Measurements from ENCODE around the gene TEN1.
"Not testable (repeated sequence)": the region's sequence is repeated elsewhere in the genome, so short reads cannot be mapped to it uniquely, and the experiment has no call there.

TEN1 gene

GRCh38 chr17:75978938-75979704, at the start of gene TEN1, which contains the start of gene ACOX1:
TSS of gene TEN1 (plus strand) at chr17:75979240. CDS start at chr17:75986193, 6,953 bp downstream.
TSS of gene ACOX1 (minus strand) at chr17:75979166. CDS start at chr17:75979073, 93 bp downstream.
- peak; percentile 99 for DNase-seq

GRCh38 chr17:75931062-75931461, 48.0 kb upstream of the TEN1 start:
- DNase-seq, result no peak

GRCh38 chr17:75932852-75933251, 46.2 kb upstream of the TEN1 start:
- no peak for DNase-seq

GRCh38 chr17:75933808-75934207, 45.2 kb upstream of the TEN1 start:
- no peak for DNase-seq

GRCh38 chr17:75937652-75938051, 41.4 kb upstream of the TEN1 start:
- DNase-seq, result no peak

- peak; percentile 95 for DNase-seq
Observed at GRCh38 chr17:75940727-75941441, 38.2 kb upstream of the TEN1 start, which contains the start of gene FBF1. TSS of gene FBF1 (minus strand) at chr17:75941042. CDS start at chr17:75938149, 2,893 bp downstream.

GRCh38 chr17:75941442-75941819, 37.6 kb upstream of the TEN1 start:
- no peak for DNase-seq

GRCh38 chr17:75942473-75942872, 36.6 kb upstream of the TEN1 start:
- DNase-seq, result no peak

- no peak for DNase-seq
Observed at GRCh38 chr17:75943491-75943890, 35.5 kb upstream of the TEN1 start.

GRCh38 chr17:75945211-75945610, 33.8 kb upstream of the TEN1 start:
- DNase-seq, result no peak

- DNase-seq, result no peak
Observed at GRCh38 chr17:75950421-75950820, 28.6 kb upstream of the TEN1 start.

- peak; percentile 42 for DNase-seq
Observed at GRCh38 chr17:75950855-75951554, 28.0 kb upstream of the TEN1 start.

GRCh38 chr17:75959051-75959838, 19.8 kb upstream of the TEN1 start:
- no peak for DNase-seq

GRCh38 chr17:75959839-75960511, 19.1 kb upstream of the TEN1 start:
- no peak for DNase-seq

GRCh38 chr17:75965468-75965867, 13.6 kb upstream of the TEN1 start:
- no peak for DNase-seq

GRCh38 chr17:75969044-75969443, 10.0 kb upstream of the TEN1 start:
- not testable (repeated sequence) for DNase-seq

GRCh38 chr17:75970011-75970523, 9.0 kb upstream of the TEN1 start:
- no peak for DNase-seq

GRCh38 chr17:75970626-75971025, 8.4 kb upstream of the TEN1 start:
- DNase-seq, result no peak

GRCh38 chr17:75975187-75975586, 3.9 kb upstream of the TEN1 start:
- not testable (repeated sequence) for DNase-seq

- DNase-seq, result no peak
Observed at GRCh38 chr17:75975757-75976174, 3.3 kb upstream of the TEN1 start.

- no peak for DNase-seq
Observed at GRCh38 chr17:75976175-75976848, 2.7 kb upstream of the TEN1 start.

Data from left hindlimb (tissue), 1 donor.